Measurements from ENCODE around the gene SMYD5. TPM values are rescaled to one million over a fixed set of nuclear protein-coding genes. Genes with fewer than 3 reads are reported as not detected.

Gene SMYD5
- total and polyA plus RNA-seq, 9 of the 15 experiments (the other 6 are each of a cell fraction or from before 2014, with no cell fraction given): 11.4 to 56.8 (median 32.0) TPM

DNA sequence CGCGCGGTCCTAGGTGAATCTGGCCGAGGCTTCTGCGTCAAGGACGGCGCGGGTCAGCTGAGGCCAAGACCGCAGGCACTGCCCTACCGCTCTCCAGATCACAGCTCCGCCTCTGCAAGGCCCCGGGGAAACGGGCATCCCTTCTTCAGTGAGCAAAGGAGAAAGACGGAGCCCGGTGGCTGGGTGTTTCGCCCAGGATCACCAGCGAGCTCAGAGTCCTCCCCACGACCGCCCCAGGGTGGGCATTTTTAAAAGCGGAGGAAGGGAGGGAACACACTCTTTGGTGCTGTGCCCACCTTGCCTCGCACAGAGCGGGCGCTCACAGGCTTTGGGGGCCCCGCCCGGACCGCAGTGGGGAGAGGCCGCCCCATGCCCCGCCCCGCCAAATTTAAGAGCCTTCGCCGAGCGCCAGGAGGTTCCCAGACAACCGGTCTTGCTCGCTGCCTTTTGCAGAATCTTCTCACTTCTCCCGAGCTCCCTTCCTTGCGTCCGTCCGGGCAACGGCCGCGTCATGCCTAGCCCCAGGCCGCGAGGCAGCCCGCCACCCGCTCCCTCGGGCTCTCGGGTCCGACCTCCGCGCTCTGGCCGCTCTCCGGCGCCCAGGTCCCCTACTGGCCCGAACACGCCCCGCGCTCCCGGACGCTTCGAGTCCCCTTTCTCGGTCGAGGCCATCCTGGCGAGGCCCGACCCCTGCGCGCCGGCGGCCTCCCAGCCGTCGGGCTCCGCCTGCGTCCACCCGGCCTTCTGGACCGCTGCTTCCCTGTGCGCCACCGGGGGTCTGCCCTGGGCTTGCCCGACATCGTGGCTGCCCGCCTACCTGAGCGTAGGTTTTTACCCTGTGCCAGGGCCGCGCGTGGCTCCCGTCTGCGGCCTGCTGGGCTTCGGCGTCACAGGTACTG, 11.6 kb upstream of the SMYD5 start, which contains the start of gene NOTO:
Gene NOTO, plus strand, starts transcription at position 419 of the 899 bp plus-strand sequence. Its CDS starts 93 bp downstream, at position 512.
- no peaks in the 10 kb centered on the region for H4K20me1 ChIP-seq (replicated peaks; ENCODE audit: control insufficient read depth, insufficient read depth, low read length)
- intact Hi-C loops (cut with micrococcal nuclease): no loop called here
- no peaks in the 10 kb centered on the region for H3K9me1 ChIP-seq (ENCODE audit: control insufficient read depth, insufficient read depth, low read length)
- no TSS peak for BruUV-seq (replicated peaks)
- no peak for DNase-seq (ENCODE audit: extremely low read depth in 1 of 4, low spot score in 3 of 4)
- POLR2A ChIA-PET: interaction anchor here (1.0 kb wide), 1 partner anchor 10 kb away, joined by 3 read pairs; no protein-coding TSS in a partner anchor
- H3K79me2 ChIP-seq (ENCODE audit: control insufficient read depth, insufficient read depth, low read length): no peaks in the 10 kb centered on the region
- peaks cover 11 to 40% of the 10 kb centered on the region in 2 experiments; a peak in 3 of 5 replicates for H3K27me3 ChIP-seq (ENCODE audit: control insufficient read depth in 2 of 2, insufficient read depth in 2 of 2, low read length in 2 of 2)
- H3K9ac ChIP-seq (ENCODE audit: insufficient read depth in 1 of 2, low read depth in 2 of 2, low read length in 2 of 2): no peak within 1 kb of the TSS
- 43% methylated on average over 50 of the region's 87 CpGs for WGBS (ENCODE audit: insufficient coverage, low coverage, missing lambda C conversion rate)
- H2AFZ ChIP-seq (ENCODE audit: low read depth, low read length): no peak within 1 kb of the TSS
- in situ Hi-C loops (cut with MboI): no loop called here
- CTCF ChIA-PET (ENCODE audit: low intra/inter-chr PET ratio): no interaction called here
- no peak for ATAC-seq
- FAIRE-seq: no peak
- no peak within 1 kb of the TSS for H3K4me2 ChIP-seq (ENCODE audit: insufficient read depth, low read length)
- H3K36me3 ChIP-seq (ENCODE audit: control insufficient read depth, insufficient read depth, low read length): no peaks in the 10 kb centered on the region
- H3K27ac ChIP-seq (ENCODE audit: extremely low read depth, low read depth, low read length): no peak within 1 kb of the TSS
- peaks cover 0 to 14% of the 10 kb centered on the region in 2 experiments; a peak in 2 of 5 replicates for H3K4me1 ChIP-seq (replicated peaks in 1 of 2; ENCODE audit: control insufficient read depth in 2 of 2, insufficient read depth in 2 of 2, low read length in 2 of 2)
- H3K4me3 ChIP-seq: no peak within 1 kb of the TSS
- no peaks in the 10 kb centered on the region; the same call in 1 of the 2 replicates for H3K9me3 ChIP-seq (replicated peaks; ENCODE audit: control insufficient read depth, insufficient read depth, low read depth, low read length)
- TF ChIP-seq, protein P1, sequence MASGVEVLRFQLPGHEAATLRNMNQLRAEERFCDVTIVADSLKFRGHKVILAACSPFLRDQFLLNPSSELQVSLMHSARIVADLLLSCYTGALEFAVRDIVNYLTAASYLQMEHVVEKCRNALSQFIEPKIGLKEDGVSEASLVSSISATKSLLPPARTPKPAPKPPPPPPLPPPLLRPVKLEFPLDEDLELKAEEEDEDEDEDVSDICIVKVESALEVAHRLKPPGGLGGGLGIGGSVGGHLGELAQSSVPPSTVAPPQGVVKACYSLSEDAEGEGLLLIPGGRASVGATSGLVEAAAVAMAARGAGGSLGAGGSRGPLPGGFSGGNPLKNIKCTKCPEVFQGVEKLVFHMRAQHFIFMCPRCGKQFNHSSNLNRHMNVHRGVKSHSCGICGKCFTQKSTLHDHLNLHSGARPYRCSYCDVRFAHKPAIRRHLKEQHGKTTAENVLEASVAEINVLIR (CRISPR knock-in tag; IDR thresholded peaks at IDR 0.05): no peak
- no peak for TF ChIP-seq HNRNPH1 (optimal IDR thresholded peaks at IDR 0.05; ENCODE audit: low read depth, low read length)
- TF ChIP-seq, protein P2, sequence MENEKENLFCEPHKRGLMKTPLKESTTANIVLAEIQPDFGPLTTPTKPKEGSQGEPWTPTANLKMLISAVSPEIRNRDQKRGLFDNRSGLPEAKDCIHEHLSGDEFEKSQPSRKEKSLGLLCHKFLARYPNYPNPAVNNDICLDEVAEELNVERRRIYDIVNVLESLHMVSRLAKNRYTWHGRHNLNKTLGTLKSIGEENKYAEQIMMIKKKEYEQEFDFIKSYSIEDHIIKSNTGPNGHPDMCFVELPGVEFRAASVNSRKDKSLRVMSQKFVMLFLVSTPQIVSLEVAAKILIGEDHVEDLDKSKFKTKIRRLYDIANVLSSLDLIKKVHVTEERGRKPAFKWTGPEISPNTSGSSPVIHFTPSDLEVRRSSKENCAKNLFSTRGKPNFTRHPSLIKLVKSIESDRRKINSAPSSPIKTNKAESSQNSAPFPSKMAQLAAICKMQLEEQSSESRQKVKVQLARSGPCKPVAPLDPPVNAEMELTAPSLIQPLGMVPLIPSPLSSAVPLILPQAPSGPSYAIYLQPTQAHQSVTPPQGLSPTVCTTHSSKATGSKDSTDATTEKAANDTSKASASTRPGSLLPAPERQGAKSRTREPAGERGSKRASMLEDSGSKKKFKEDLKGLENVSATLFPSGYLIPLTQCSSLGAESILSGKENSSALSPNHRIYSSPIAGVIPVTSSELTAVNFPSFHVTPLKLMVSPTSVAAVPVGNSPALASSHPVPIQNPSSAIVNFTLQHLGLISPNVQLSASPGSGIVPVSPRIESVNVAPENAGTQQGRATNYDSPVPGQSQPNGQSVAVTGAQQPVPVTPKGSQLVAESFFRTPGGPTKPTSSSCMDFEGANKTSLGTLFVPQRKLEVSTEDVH (IDR thresholded peaks at IDR 0.05; ENCODE audit: low read depth, partially characterized antibody): no peak
- TF ChIP-seq, protein P3, sequence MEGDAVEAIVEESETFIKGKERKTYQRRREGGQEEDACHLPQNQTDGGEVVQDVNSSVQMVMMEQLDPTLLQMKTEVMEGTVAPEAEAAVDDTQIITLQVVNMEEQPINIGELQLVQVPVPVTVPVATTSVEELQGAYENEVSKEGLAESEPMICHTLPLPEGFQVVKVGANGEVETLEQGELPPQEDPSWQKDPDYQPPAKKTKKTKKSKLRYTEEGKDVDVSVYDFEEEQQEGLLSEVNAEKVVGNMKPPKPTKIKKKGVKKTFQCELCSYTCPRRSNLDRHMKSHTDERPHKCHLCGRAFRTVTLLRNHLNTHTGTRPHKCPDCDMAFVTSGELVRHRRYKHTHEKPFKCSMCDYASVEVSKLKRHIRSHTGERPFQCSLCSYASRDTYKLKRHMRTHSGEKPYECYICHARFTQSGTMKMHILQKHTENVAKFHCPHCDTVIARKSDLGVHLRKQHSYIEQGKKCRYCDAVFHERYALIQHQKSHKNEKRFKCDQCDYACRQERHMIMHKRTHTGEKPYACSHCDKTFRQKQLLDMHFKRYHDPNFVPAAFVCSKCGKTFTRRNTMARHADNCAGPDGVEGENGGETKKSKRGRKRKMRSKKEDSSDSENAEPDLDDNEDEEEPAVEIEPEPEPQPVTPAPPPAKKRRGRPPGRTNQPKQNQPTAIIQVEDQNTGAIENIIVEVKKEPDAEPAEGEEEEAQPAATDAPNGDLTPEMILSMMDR (IDR thresholded peaks at IDR 0.05 in 2 of 3, conservative IDR thresholded peaks at IDR 0.05 in 1 of 3; ENCODE audit: insufficient read depth in 2 of 3, low read depth in 1 of 3, low read length in 3 of 3): no peak
- TF ChIP-seq NR2C1 (IDR thresholded peaks at IDR 0.05): no peak
- TF ChIP-seq NR2C1 (tag; IDR thresholded peaks at IDR 0.05): no peak
- no peak for TF ChIP-seq COPS2 (conservative IDR thresholded peaks at IDR 0.05)
- no peak for TF ChIP-seq CBX8 (IDR thresholded peaks at IDR 0.05; ENCODE audit: borderline replicate concordance, extremely low read depth, low read depth, low read length, poor library complexity, severe bottlenecking)
- TF ChIP-seq CBX5 (IDR thresholded peaks at IDR 0.05; ENCODE audit: borderline replicate concordance, low read depth): no peak
- no peak for TF ChIP-seq POLR2H (tag; IDR thresholded peaks at IDR 0.05; ENCODE audit: low read depth)
- TF ChIP-seq BDP1 (IDR thresholded peaks at IDR 0.05; ENCODE audit: insufficient read depth, insufficient read length): no peak
- no peak for TF ChIP-seq STAT5A (IDR thresholded peaks at IDR 0.05; ENCODE audit: borderline replicate concordance, low read length)
- no peak for TF ChIP-seq KDM4B (IDR thresholded peaks at IDR 0.05; ENCODE audit: borderline replicate concordance in 2 of 2, low read depth in 1 of 2)
- no peak for TF ChIP-seq DMBX1 (CRISPR knock-in tag; IDR thresholded peaks at IDR 0.05; ENCODE audit: borderline replicate concordance)
- TF ChIP-seq CTBP1 (IDR thresholded peaks at IDR 0.05; ENCODE audit: borderline replicate concordance): no peak

Data from K562 (cell line).